Measurements from ENCODE around the gene LTB4R. TPM values are rescaled to one million over a fixed set of nuclear protein-coding genes. Genes with fewer than 3 reads are reported as not detected.

The LTB4R gene
- total RNA-seq, 2 donors from 2014 or later, result 11.8 to 14.2 TPM

DNA sequence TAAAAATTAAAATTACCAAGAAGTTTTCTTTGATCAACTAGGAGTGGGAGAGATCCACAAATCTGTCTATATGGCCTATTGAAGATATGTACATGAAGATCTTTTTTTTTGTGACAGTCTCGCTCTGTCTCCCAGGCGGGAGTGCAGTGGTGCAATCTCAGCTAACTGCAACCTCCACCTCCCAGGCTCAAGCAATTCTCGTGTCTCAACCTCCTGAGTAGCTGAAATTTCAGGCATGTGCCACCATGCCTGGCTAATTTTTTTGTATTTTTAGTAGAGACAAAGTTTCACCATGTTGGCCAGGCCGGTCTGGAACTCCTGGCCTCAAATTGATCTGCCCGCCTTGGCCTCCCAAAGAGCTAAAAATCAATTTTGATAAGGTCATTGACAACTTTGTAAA, 52.1 kb downstream of the LTB4R start:
- H3K27ac ChIP-seq, result no peak overlapping the region
- DNase-seq (ENCODE audit: low spot score), result no peak
- TF ChIP-seq POLR2AphosphoS5 (IDR thresholded peaks at IDR 0.05) (no peak), CTCF (IDR thresholded peaks at IDR 0.05) (no peak), POLR2A (IDR thresholded peaks at IDR 0.05) (no peak)
- no peaks in the 10 kb centered on the region for H3K36me3 ChIP-seq
- WGBS, result 86% methylated on average over 5 of the region's 5 CpGs
- no peak overlapping the region for H3K4me3 ChIP-seq
- intact Hi-C loops (cut with DNase I), result no loop called here
- no peaks in the 10 kb centered on the region for H3K4me1 ChIP-seq (replicated peaks)
- no peaks in the 10 kb centered on the region for H3K9me3 ChIP-seq
- H3K27me3 ChIP-seq (replicated peaks; ENCODE audit: insufficient read depth), result no peaks in the 10 kb centered on the region

- H3K36me3 ChIP-seq, result no peaks in the 10 kb centered on the region
- no peak for DNase-seq (ENCODE audit: low spot score)
- H3K4me3 ChIP-seq, result no peak overlapping the region
- no peaks in the 10 kb centered on the region for H3K27me3 ChIP-seq (replicated peaks; ENCODE audit: insufficient read depth)
- H3K27ac ChIP-seq, result peak overlapping the region; percentile 85 to 92
- H3K9me3 ChIP-seq, result no peaks in the 10 kb centered on the region
- intact Hi-C loops (cut with DNase I), result loop anchor here (1.0 kb wide), 1 partner anchor 66 kb away; no protein-coding TSS in a partner anchor
- WGBS, result 75% methylated on average over 1 of the region's 1 CpG
- H3K4me1 ChIP-seq (replicated peaks), result no peaks in the 10 kb centered on the region
- no peak for TF ChIP-seq POLR2AphosphoS5 (IDR thresholded peaks at IDR 0.05)
- no peak for TF ChIP-seq CTCF (IDR thresholded peaks at IDR 0.05)
- no peak for TF ChIP-seq POLR2A (IDR thresholded peaks at IDR 0.05)
Measured at GRCh38 chr14:24364841-24365240, 53.5 kb downstream of the LTB4R start.

DNA sequence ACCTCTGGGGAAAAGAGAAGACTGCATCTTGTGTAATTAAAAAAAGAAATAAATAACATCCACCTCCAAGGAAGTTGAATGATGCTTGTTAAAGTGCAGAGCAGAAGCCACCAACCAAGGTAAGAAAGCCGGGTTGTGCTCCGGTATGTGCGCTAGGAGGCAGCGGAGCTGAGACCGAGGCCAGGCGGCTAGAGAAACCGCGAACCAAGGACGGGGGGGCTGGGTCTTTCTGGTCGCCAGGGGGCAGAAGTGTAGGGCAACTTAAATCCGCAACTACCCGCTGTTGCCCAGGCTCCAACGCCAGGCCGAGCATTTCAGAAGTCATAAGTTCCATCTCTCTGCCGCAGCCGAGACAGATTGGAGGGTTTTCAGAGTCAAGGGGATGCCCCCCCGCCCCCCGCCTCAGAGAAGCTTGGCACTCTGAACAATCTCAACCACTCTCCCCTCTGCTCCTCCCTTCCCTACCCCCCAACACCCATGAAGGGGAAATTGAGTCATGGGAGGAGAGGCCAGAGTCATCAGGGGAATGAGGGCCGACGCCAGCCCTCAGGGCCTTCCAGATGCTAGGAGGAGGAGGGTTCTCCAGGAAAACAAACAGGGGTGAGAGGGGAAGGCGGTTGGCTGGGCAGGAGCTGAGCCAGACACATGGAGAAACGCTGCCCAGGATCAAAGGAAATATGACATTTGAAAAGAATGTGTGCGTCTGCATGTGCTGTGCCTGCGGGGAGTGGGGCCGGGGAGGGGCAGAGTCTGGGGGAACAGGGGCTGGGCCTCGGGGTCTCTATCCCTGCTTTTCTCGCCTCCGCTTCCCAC, 54.5 kb downstream of the LTB4R start:
- peak; percentile 9 for TF ChIP-seq POLR2A (IDR thresholded peaks at IDR 0.05)
- peak; percentile 73 for TF ChIP-seq POLR2AphosphoS5 (IDR thresholded peaks at IDR 0.05)
- TF ChIP-seq CTCF (IDR thresholded peaks at IDR 0.05), result peak; percentile 52 to 98 (median 91)
- DNase-seq (ENCODE audit: low spot score), result peak; percentile 90
- peak overlapping the region; percentile 85 to 92 for H3K27ac ChIP-seq
- no peaks in the 10 kb centered on the region for H3K4me1 ChIP-seq (replicated peaks)
- H3K27me3 ChIP-seq (replicated peaks; ENCODE audit: insufficient read depth), result no peaks in the 10 kb centered on the region
- H3K4me3 ChIP-seq, result peak overlapping the region; percentile 46 to 48
- WGBS, result 3% methylated on average over 26 of the region's 28 CpGs
- intact Hi-C loops (cut with DNase I), result loop anchor here (1.0 kb wide), 2 partner anchors 34 to 65 kb away; no protein-coding TSS in a partner anchor
- H3K9me3 ChIP-seq, result no peaks in the 10 kb centered on the region
- no peaks in the 10 kb centered on the region for H3K36me3 ChIP-seq

DNA sequence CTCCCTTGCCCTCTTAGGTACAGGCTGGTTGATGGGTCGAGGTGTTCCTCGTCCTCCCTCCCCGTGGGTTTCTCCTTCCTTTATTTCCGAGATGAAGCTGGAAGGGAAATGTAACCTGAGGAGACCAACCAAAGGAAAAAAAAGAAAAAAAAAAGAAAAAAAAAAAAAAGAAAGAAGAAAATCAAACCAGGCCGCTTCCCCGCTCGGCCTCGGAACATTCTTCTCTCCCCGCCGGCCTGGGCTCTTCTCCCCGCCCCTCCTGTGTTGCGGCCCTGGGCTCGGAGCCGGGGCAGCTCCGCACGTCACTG, 55.1 kb downstream of the LTB4R start:
- intact Hi-C loops (cut with DNase I), result loop anchor here (1.0 kb wide), 1 partner anchor 34 kb away; no protein-coding TSS in a partner anchor
- no peaks in the 10 kb centered on the region for H3K9me3 ChIP-seq
- WGBS, result 0% methylated on average over 16 of the region's 16 CpGs
- no peaks in the 10 kb centered on the region for H3K27me3 ChIP-seq (replicated peaks; ENCODE audit: insufficient read depth)
- no peaks in the 10 kb centered on the region for H3K36me3 ChIP-seq
- H3K27ac ChIP-seq, result peak overlapping the region; percentile 85 to 92
- H3K4me1 ChIP-seq (replicated peaks), result no peaks in the 10 kb centered on the region
- no peak for DNase-seq (ENCODE audit: low spot score)
- H3K4me3 ChIP-seq, result peak overlapping the region; percentile 46 to 48
- TF ChIP-seq POLR2AphosphoS5 (IDR thresholded peaks at IDR 0.05) (no peak), POLR2A (IDR thresholded peaks at IDR 0.05) (peak; percentile 60)

GRCh38 chr14:24366721-24367513, 55.6 kb downstream of the LTB4R start:
- under 1% methylated on average over 40 of the region's 40 CpGs for WGBS

More at GRCh38 chr14:24366721-24367513, 55.6 kb downstream of the LTB4R start:
- intact Hi-C loops (cut with DNase I), result loop anchor here (1.0 kb wide), 1 partner anchor 33 kb away; no protein-coding TSS in a partner anchor
- peak; percentile 91 for DNase-seq (ENCODE audit: low spot score)
- H3K27me3 ChIP-seq (replicated peaks; ENCODE audit: insufficient read depth), result no peaks in the 10 kb centered on the region
- peak; percentile 22 for TF ChIP-seq POLR2A (IDR thresholded peaks at IDR 0.05)
- no peak for TF ChIP-seq CTCF (IDR thresholded peaks at IDR 0.05)
- TF ChIP-seq POLR2AphosphoS5 (IDR thresholded peaks at IDR 0.05), result no peak
- no peaks in the 10 kb centered on the region for H3K9me3 ChIP-seq
- H3K36me3 ChIP-seq, result no peaks in the 10 kb centered on the region
- no peaks in the 10 kb centered on the region for H3K4me1 ChIP-seq (replicated peaks)
- peak overlapping the region; percentile 46 to 48 for H3K4me3 ChIP-seq
- peak overlapping the region; percentile 85 to 92 for H3K27ac ChIP-seq

All from prostate gland (tissue), 2 donors.